Breast epithelium (tissue), 3 donors: ENCODE measurements around the gene HOOK1.

Experiments
- POLR2A ChIP-seq: fragments of 450-650 bp; IDR thresholded peaks from one replicate; pipeline ENCODE4 v1.6.1; 2016; ENCODE audit warnings: antibody characterized with exemption, mild to moderate bottlenecking, moderate library complexity
- POLR2AphosphoS5 ChIP-seq, 3 donors: sonication (generic); formaldehyde crosslinking; IDR thresholded peaks; one replicate each; pipeline ENCODE4 v1.6.1; 2017; ENCODE audit warnings: antibody characterized with exemption in 3 of 3
- TF ChIP-seq, protein P1 (sequence below), 3 donors: fragments of 450-650 bp; IDR thresholded peaks; one replicate each; pipeline ENCODE4 v1.5.1; 2016 to 2017; ENCODE audit warnings: antibody characterized with exemption in 3 of 3, mild to moderate bottlenecking in 3 of 3, moderate library complexity in 3 of 3

DNA sequence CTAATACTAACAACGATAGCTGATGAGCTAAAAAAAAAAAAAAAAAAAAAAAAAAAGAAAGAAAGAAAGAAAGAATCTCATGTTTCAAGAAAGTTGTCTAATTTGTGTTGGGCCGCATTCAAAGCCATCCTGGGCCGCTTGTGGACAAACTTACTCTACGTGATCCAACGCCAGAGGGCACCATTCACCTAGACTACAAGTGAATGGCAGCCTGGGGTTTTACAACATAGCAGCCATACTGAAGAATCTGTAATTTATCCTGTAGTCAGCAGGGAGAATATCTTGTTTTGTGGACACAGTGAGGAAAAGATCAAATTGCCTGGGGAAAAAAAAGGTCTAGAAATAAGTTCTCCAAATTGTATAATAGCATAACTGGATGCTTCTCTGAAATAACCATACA, 64.8 kb downstream of the HOOK1 start:
- no peak for TF ChIP-seq POLR2A
- TF ChIP-seq, protein P1, sequence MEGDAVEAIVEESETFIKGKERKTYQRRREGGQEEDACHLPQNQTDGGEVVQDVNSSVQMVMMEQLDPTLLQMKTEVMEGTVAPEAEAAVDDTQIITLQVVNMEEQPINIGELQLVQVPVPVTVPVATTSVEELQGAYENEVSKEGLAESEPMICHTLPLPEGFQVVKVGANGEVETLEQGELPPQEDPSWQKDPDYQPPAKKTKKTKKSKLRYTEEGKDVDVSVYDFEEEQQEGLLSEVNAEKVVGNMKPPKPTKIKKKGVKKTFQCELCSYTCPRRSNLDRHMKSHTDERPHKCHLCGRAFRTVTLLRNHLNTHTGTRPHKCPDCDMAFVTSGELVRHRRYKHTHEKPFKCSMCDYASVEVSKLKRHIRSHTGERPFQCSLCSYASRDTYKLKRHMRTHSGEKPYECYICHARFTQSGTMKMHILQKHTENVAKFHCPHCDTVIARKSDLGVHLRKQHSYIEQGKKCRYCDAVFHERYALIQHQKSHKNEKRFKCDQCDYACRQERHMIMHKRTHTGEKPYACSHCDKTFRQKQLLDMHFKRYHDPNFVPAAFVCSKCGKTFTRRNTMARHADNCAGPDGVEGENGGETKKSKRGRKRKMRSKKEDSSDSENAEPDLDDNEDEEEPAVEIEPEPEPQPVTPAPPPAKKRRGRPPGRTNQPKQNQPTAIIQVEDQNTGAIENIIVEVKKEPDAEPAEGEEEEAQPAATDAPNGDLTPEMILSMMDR (IDR thresholded peaks at IDR 0.05): peak in 2 of 3 donors; percentile 42 to 69
- TF ChIP-seq POLR2AphosphoS5 (IDR thresholded peaks at IDR 0.05): no peak
